Neuronal stem cell (in vitro differentiated cells): Measurements from ENCODE around the gene AFG1L. TPM values are rescaled to one million over a fixed set of nuclear protein-coding genes. Genes with fewer than 3 reads are reported as not detected.

Experiments
- DNase-seq: peaks from one replicate; pipeline ENCODE4 v3.0.0-alpha.2; 2013; ENCODE audit warnings: low spot score
- H2AFZ ChIP-seq: one replicate; pipeline ENCODE4 v1.6.1; 2013; ENCODE audit warnings: mild to moderate bottlenecking, low read length, inconsistent platforms
- H2AK5ac ChIP-seq: 2 replicates; pipeline ENCODE4 v1.6.1; 2013; ENCODE audit warnings: low read depth, mild to moderate bottlenecking, inconsistent platforms, low read length, moderate library complexity, mixed read lengths
- H2BK120ac ChIP-seq: 2 replicates; pipeline ENCODE4 v1.6.1; 2013; ENCODE audit warnings: low read depth, mild to moderate bottlenecking, inconsistent platforms, low read length, moderate library complexity, mixed read lengths
- H2BK12ac ChIP-seq: one replicate; pipeline ENCODE4 v1.6.1; 2013; ENCODE audit warnings: low read length, inconsistent platforms
- H2BK15ac ChIP-seq: 2 replicates; pipeline ENCODE4 v1.6.1; 2013; ENCODE audit warnings: mild to moderate bottlenecking, low read length, inconsistent platforms, mixed read lengths
- H2BK5ac ChIP-seq: one replicate; pipeline ENCODE4 v1.6.1; 2013; ENCODE audit warnings: inconsistent platforms, mild to moderate bottlenecking, low read length, moderate library complexity
- H3K14ac ChIP-seq: one replicate; pipeline ENCODE4 v1.6.1; 2013; ENCODE audit warnings: low read length, inconsistent platforms
- H3K18ac ChIP-seq: 2 replicates; pipeline ENCODE4 v1.6.1; 2013; ENCODE audit warnings: low read length, inconsistent platforms
- H3K23ac ChIP-seq: 2 replicates; pipeline ENCODE4 v1.6.1; 2013; ENCODE audit warnings: low read depth, mild to moderate bottlenecking, mixed read lengths, low read length, inconsistent platforms; ENCODE audit not compliant: poor library complexity
- H3K27ac ChIP-seq: replicated peaks from 3 replicates; pipeline ENCODE4 v1.5.1; 2013; ENCODE audit warnings: low read length, inconsistent platforms
- H3K27me3 ChIP-seq, 3 experiments: 2 replicates each; pipeline ENCODE4 v1.6.1; 2013; ENCODE audit warnings: low read length in 3 of 3, mild to moderate bottlenecking in 2 of 3, inconsistent platforms in 1 of 3, low read depth in 1 of 3, mixed read lengths in 1 of 3, moderate library complexity in 1 of 3; ENCODE audit not compliant: control insufficient read depth in 3 of 3, insufficient read depth in 3 of 3
- H3K36me3 ChIP-seq, 2 donors: replicated peaks in 1 of 2; 2 replicates each; pipeline ENCODE4 v1.6.1; 2013; ENCODE audit warnings: low read length in 2 of 2; ENCODE audit not compliant: control insufficient read depth in 2 of 2, insufficient read depth in 2 of 2
- H3K4ac ChIP-seq: 2 replicates; pipeline ENCODE4 v1.6.1; 2013; ENCODE audit warnings: inconsistent platforms, mild to moderate bottlenecking, low read length, moderate library complexity
- H3K4me1 ChIP-seq, 2 donors: 1 replicate in 1 of 2; 2 replicates in 1 of 2; pipeline ENCODE4 v1.6.1; 2013; ENCODE audit warnings: low read length in 2 of 2, low read depth in 1 of 2; ENCODE audit not compliant: control insufficient read depth in 2 of 2, insufficient read depth in 1 of 2
- H3K4me2 ChIP-seq: one replicate; pipeline ENCODE4 v1.6.1; 2013; ENCODE audit warnings: mild to moderate bottlenecking, low read length, inconsistent platforms; ENCODE audit not compliant: insufficient read depth, poor library complexity, severe bottlenecking
- H3K4me3 ChIP-seq, 2 donors: 2 replicates each; pipeline ENCODE4 v1.5.1; 2013; ENCODE audit warnings: low read length in 2 of 2, mild to moderate bottlenecking in 2 of 2, inconsistent platforms in 1 of 2, moderate library complexity in 1 of 2
- H3K79me1 ChIP-seq: one replicate; pipeline ENCODE4 v1.6.1; 2013; ENCODE audit warnings: low read depth, mild to moderate bottlenecking, inconsistent platforms, low read length, moderate library complexity
- H3K9ac ChIP-seq: one replicate; pipeline ENCODE4 v1.6.1; 2013; ENCODE audit warnings: mild to moderate bottlenecking, low read depth, low read length, inconsistent platforms; ENCODE audit not compliant: poor library complexity
- H3K9me3 ChIP-seq, 2 donors: replicated peaks in 1 of 2; 2 replicates each; pipeline versions ENCODE3 to v1.6.1; 2013; ENCODE audit warnings: low read length in 2 of 2, mild to moderate bottlenecking in 2 of 2, inconsistent platforms in 1 of 2, low read depth in 1 of 2, mixed read lengths in 1 of 2, moderate library complexity in 1 of 2; ENCODE audit not compliant: control insufficient read depth in 2 of 2, insufficient read depth in 1 of 2
- H4K8ac ChIP-seq: one replicate; pipeline ENCODE4 v1.6.1; 2013; ENCODE audit warnings: low read depth, mild to moderate bottlenecking, inconsistent platforms, low read length, moderate library complexity
- H4K91ac ChIP-seq: one replicate; pipeline ENCODE4 v1.6.1; 2013; ENCODE audit warnings: low read length, low read depth, mild to moderate bottlenecking, inconsistent platforms; ENCODE audit not compliant: poor library complexity
- WGBS, 2 donors: extraction: QIAGEN DNeasy Blood & Tissue Kit; methylation state at CpG; one replicate each; pipeline ENCODE4 v1.1.7; 2013; ENCODE audit warnings: missing lambda C conversion rate in 2 of 2, mixed read lengths in 1 of 2; ENCODE audit not compliant: insufficient read length in 2 of 2, insufficient replicate concordance in 1 of 2; ENCODE audit errors: extremely low coverage in 2 of 2; 5-methylcytosine and 5-hydroxymethylcytosine counted together
- small RNA-seq: library from polyadenylated mRNA; stranded (forward); fragments of <200 nt; extraction: miRNeasy Mini kit (QIAGEN cat#:217004); gene quantifications from one replicate; pipeline ENCODE3, GENCODE V24; 2013; ENCODE audit not compliant: insufficient read depth

AFG1L gene

DNA sequence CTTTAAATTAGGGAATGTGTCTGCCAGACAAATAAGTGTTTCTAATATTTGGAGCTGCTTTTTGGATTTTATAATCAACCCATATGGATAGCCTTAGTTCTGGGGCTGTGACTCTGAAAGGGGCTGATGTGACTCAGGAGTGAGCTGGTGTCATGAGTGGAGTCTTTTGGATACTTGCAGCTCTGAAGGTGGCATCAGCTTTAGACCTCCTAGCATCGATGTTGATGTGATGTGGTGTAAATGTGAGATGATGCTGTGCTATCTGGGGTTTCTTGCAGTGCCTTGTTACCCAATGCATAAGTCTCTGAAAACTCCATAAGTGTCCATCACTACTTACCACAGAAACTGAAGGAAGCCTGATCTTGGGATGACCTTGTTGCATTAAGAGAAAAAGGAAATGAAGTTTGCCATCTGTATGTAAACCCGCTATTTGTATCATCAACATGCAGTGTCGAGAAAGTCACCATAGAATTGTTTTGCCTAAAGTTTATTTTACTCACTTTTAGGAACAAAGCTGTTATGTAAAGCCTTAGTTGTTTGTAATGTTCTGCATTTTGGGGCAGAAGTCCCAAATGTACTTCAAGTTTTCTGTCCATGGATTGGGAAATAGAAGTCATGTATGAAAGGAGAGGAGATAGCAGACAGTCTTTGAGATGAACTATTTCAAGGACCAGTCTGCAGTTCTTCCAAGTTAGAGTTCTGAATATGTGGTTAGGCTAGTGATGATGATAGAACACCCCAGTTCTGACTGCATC lies 273.9 kb downstream of the AFG1L start:
- no peak overlapping the region for H3K4me3 ChIP-seq
- H2AK5ac ChIP-seq: no peak overlapping the region
- H3K36me3 ChIP-seq: peaks cover 10 to 65% of the 10 kb centered on the region in 2 donors
- WGBS, 2 donors: no CpG with 5 or more reads among the region's 3 CpGs
- no peak for DNase-seq
- H3K23ac ChIP-seq: no peak overlapping the region
- H3K14ac ChIP-seq: no peak overlapping the region
- H3K18ac ChIP-seq: no peak overlapping the region
- no peak overlapping the region for H3K27ac ChIP-seq
- no peak overlapping the region for H4K8ac ChIP-seq
- H3K79me1 ChIP-seq: no peaks in the 10 kb centered on the region
- H3K4ac ChIP-seq: no peak overlapping the region
- H3K27me3 ChIP-seq: no peaks in the 10 kb centered on the region
- H3K4me2 ChIP-seq: no peak overlapping the region
- no peak overlapping the region for H2BK120ac ChIP-seq
- H3K9ac ChIP-seq: no peak overlapping the region
- H3K4me1 ChIP-seq: peaks cover 0 to 2% of the 10 kb centered on the region in 2 donors
- H4K91ac ChIP-seq: no peak overlapping the region
- no peak overlapping the region for H2BK5ac ChIP-seq
- no peaks in the 10 kb centered on the region for H3K9me3 ChIP-seq
- no peak overlapping the region for H2BK12ac ChIP-seq
- no peak overlapping the region for H2AFZ ChIP-seq
- no peak overlapping the region for H2BK15ac ChIP-seq

DNA sequence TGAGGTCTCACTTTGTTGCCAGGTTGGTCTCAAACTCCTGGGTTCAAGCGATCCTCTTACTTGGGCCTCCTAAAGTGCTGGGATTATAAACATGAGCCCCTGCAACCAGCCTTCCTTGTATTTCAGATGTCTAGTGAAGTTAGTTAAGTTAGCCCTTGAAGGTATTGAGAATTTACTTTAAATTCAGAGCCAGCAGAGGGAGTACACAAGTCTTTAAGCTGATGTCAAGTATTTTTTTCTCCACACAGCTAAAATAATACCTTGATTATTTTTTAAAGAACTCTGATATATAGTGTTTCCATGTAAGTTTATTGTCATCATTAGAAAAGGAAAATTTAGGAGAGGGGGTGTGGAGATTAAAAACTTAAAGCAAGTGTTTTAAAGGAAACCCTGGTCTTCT lies 275.7 kb downstream of the AFG1L start:
- H4K91ac ChIP-seq: no peak overlapping the region
- no peak overlapping the region for H3K27ac ChIP-seq
- no peak overlapping the region for H3K23ac ChIP-seq
- H2AK5ac ChIP-seq: no peak overlapping the region
- H3K4ac ChIP-seq: no peak overlapping the region
- H3K79me1 ChIP-seq: no peaks in the 10 kb centered on the region
- no peak overlapping the region for H2BK5ac ChIP-seq
- H3K36me3 ChIP-seq: peaks cover 10 to 65% of the 10 kb centered on the region in 2 donors
- H2BK120ac ChIP-seq: no peak overlapping the region
- no peak overlapping the region for H3K9ac ChIP-seq
- no CpG with 5 or more reads among the region's 1 CpG for WGBS, 2 donors
- H3K4me2 ChIP-seq: no peak overlapping the region
- no peak for DNase-seq
- H3K4me1 ChIP-seq: no peaks in the 10 kb centered on the region
- H3K27me3 ChIP-seq: no peaks in the 10 kb centered on the region
- no peak overlapping the region for H4K8ac ChIP-seq
- no peak overlapping the region for H3K18ac ChIP-seq
- no peak overlapping the region for H2BK15ac ChIP-seq
- no peaks in the 10 kb centered on the region for H3K9me3 ChIP-seq
- H2BK12ac ChIP-seq: no peak overlapping the region
- H3K4me3 ChIP-seq: no peak overlapping the region
- no peak overlapping the region for H3K14ac ChIP-seq
- H2AFZ ChIP-seq: no peak overlapping the region

DNA sequence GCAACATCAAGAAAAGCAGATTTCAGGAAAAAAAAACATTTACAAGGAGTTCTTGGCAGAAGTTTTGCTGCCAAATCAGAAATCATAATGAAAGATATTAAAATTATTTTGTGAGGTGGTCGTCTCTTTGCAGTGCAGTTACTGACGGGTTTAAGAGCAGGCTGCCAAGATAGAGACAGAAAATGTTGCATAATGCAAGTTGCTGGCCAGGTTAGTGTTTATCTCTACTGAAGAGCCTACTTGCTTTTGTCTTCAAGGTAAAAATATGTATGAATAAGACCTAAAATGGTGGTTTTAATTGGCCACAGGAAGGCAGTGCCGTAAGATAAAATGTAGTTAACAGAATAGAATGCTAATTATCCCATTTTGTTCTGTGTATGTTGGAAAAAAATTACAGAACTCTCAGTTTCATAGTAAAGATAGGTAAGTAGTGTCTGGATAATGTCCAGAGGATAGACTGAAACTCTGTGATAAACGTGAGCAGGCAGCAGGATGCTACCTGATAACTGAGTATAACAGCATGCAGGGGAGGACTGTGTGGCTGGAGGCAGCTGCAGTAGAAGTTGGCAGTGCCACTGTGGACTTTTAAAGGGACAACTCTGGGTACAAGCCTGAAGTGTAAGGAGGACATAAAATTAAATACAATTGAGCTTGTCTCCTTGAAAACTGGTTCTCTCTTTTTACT lies 279.7 kb downstream of the AFG1L start:
- no peak overlapping the region for H3K4me3 ChIP-seq
- no peak overlapping the region for H2BK120ac ChIP-seq
- H2AFZ ChIP-seq: no peak overlapping the region
- no peak overlapping the region for H3K14ac ChIP-seq
- H2BK15ac ChIP-seq: no peak overlapping the region
- DNase-seq: no peak
- peaks cover 8 to 36% of the 10 kb centered on the region in 2 donors for H3K36me3 ChIP-seq
- H3K27me3 ChIP-seq: no peaks in the 10 kb centered on the region
- no CpG with 5 or more reads among the region's 4 CpGs for WGBS, 2 donors
- H3K27ac ChIP-seq: no peak overlapping the region
- H2BK12ac ChIP-seq: no peak overlapping the region
- H3K4ac ChIP-seq: no peak overlapping the region
- no peak overlapping the region for H3K23ac ChIP-seq
- peaks cover 0 to under 1% of the 10 kb centered on the region in 2 donors for H3K9me3 ChIP-seq
- H3K4me2 ChIP-seq: no peak overlapping the region
- H4K8ac ChIP-seq: no peak overlapping the region
- H3K9ac ChIP-seq: no peak overlapping the region
- no peaks in the 10 kb centered on the region for H3K4me1 ChIP-seq
- H2AK5ac ChIP-seq: no peak overlapping the region
- H3K79me1 ChIP-seq: no peaks in the 10 kb centered on the region
- H3K18ac ChIP-seq: no peak overlapping the region
- H4K91ac ChIP-seq: no peak overlapping the region
- no peak overlapping the region for H2BK5ac ChIP-seq

Small RNAs within 50 kb of the gene (small RNA-seq; reads per million reads assigned to genes)
- gene AL356121.1 (not detected), gene AL391646.1 (not detected), gene RNA5SP212 (not detected), gene RNU6-1144P (not detected), gene RNU6-770P (not detected), gene Z98742.2 (not detected)
